Liver (tissue), 3 donors: Measurements from ENCODE around the gene CLIC5.

Experiments
- CTCF ChIP-seq: fragments of 150-350 bp; IDR thresholded peaks from 2 replicates; pipeline ENCODE4 v1.5.1; 2017; ENCODE audit warnings: improper control_type of control experiment, low read depth, low read length; ENCODE audit not compliant: missing input control
- HNF4A ChIP-seq, 2 donors: conservative IDR thresholded peaks; 2 replicates each; pipeline ENCODE4 v1.6.1; 2016; ENCODE audit warnings: antibody characterized with exemption in 2 of 2, mild to moderate bottlenecking in 2 of 2
- TAF1 ChIP-seq: conservative IDR thresholded peaks from 2 replicates; pipeline ENCODE4 v1.6.1; 2016; ENCODE audit warnings: antibody characterized with exemption, mild to moderate bottlenecking
- donor health status: healthy.
- donor health status: healthy.

- TF ChIP-seq TAF1 (no peak), CTCF (no peak), HNF4A (conservative IDR thresholded peaks at IDR 0.05) (no peak)
Observed at GRCh38 chr6:46029602-46030001, 13.9 kb upstream of the CLIC5 start.
